Type B pancreatic cell (in vitro differentiated cells): ENCODE measurements around the gene TRANK1. TPM values are rescaled to one million over a fixed set of nuclear protein-coding genes. Genes with fewer than 3 reads are reported as not detected.

Source experiments
- DNase-seq: peaks from one replicate; pipeline ENCODE4 v3.0.0; 2021; ENCODE audit warnings: mixed read lengths; ENCODE audit not compliant: unreplicated experiment; ENCODE audit errors: extremely low spot score
- H3K27ac Mint-ChIP-seq: 2 replicates; pipeline ENCODE4 v1.8.0; 2021; ENCODE audit warnings: mild to moderate bottlenecking, mixed read lengths
- H3K27me3 Mint-ChIP-seq: 2 replicates; pipeline ENCODE4 v1.8.0; 2021; ENCODE audit warnings: mixed read lengths
- H3K36me3 Mint-ChIP-seq: 2 replicates; pipeline ENCODE4 v1.8.0; 2021; ENCODE audit warnings: mixed read lengths
- H3K4me1 Mint-ChIP-seq: one replicate; pipeline ENCODE4 v1.8.0; 2021; ENCODE audit warnings: mixed read lengths; ENCODE audit not compliant: unreplicated experiment
- H3K4me3 Mint-ChIP-seq: 2 replicates; pipeline ENCODE4 v1.8.0; 2021; ENCODE audit warnings: mild to moderate bottlenecking, mixed read lengths
- H3K9me3 Mint-ChIP-seq: 2 replicates; pipeline ENCODE4 v1.8.0; 2021; ENCODE audit warnings: mixed read lengths
- CTCF ChIP-seq: fragments of 200-600 bp; sonication (generic); conservative IDR thresholded peaks from 2 replicates; pipeline ENCODE4 v1.5.0; 2021; ENCODE audit warnings: antibody characterized with exemption, mild to moderate bottlenecking
- total RNA-seq: library from RNA; stranded (reverse); gene quantifications from 2 replicates; pipeline ENCODE4 v1.2.1, GENCODE V29; 2021; ENCODE audit warnings: low replicate concordance

TRANK1 gene
- total RNA-seq, 1 donor from 2014 or later: 18.0 TPM

DNA sequence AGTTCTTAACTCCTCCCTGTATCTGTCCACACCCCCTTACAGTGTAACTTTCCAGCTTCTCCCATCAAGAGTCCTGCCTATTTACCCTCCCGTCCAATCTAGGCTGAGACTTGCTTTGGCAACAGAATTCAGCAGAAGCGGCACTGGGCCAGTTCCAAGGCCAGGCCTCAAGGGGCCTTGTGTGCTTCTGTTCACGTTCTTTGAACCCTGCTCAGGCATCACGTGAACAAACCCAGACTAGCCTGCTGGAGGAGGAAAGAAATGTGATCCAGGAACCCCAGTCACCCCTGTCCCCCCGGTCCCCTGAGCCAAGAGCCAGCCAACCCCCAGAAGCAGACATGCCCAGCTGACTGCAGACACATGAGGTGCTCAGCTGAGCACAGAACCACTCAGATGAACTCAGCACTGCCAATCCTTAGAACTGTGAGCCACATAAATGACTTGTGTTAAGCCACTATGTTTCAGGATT lies 104.4 kb downstream of the TRANK1 start:
- Mint-ChIP-seq H3K9me3 (peaks cover 5% of the 10 kb centered on the region), H3K4me3 (no peak overlapping the region), H3K27ac (no peak overlapping the region), H3K4me1 (no peaks in the 10 kb centered on the region), H3K36me3 (peaks cover 24% of the 10 kb centered on the region), H3K27me3 (no peaks in the 10 kb centered on the region)
- DNase-seq: no peak
- no peak for TF ChIP-seq CTCF

DNA sequence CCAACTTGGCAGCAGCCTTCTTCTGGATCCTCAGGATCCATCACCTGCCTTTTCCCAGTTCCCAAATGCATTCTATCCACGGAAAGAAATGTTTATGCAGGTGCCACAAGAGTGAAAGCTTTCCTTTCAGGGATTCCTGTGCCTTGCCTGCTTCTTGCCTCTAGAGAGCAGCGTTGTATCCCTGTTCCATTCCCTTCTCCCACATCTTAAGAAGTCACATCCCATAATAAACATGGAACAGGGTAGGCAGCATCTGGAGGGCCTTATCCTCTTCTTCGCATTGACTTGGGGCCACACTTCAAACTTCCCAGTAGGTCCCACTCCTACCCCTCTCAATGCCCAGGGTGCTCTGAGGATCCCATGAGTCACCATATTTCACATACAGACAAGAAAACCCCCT lies 107.8 kb downstream of the TRANK1 start:
- peaks cover 20% of the 10 kb centered on the region for H3K36me3 Mint-ChIP-seq
- no peak overlapping the region for H3K27ac Mint-ChIP-seq
- H3K4me3 Mint-ChIP-seq: no peak overlapping the region
- H3K4me1 Mint-ChIP-seq: peaks cover 5% of the 10 kb centered on the region
- TF ChIP-seq CTCF: no peak
- H3K9me3 Mint-ChIP-seq: no peaks in the 10 kb centered on the region
- H3K27me3 Mint-ChIP-seq: no peaks in the 10 kb centered on the region
- DNase-seq: no peak

DNA sequence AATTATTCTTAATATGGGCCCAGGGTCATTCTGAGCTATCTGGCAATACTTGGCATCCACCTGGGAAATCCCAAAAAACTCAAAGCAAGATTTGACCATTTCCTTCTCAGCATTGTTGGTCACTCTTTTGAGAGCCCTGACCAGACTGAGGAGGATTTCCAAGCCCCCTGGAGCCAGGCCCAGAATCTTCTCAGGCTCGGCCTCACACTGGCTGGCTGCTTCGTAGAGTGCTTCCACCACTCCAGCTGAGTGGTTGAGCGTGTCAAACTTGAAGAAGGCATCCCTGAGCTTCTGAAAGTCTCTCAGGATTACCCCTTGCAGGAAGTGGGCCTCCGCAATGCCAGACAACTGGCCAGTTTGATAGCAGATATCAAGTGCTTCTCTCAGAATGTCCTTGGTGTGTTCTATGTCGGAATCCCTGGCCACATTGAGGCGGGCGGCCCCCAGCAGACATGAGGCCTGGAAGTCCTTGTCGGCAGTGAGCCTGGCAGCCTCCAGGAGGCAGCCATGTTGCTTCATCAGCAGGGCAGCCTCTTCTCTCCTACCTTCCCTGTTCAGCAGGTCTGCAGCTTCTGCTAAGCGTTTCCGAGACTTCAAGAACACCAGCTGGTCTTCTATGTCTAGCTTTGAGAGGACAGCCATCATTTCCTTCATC lies 111.6 kb downstream of the TRANK1 start:
- no peak for DNase-seq
- TF ChIP-seq CTCF: no peak
- Mint-ChIP-seq H3K4me3 (no peak overlapping the region), H3K4me1 (peaks cover 5% of the 10 kb centered on the region), H3K9me3 (no peaks in the 10 kb centered on the region), H3K27me3 (no peaks in the 10 kb centered on the region), H3K36me3 (peaks cover 11% of the 10 kb centered on the region), H3K27ac (no peak overlapping the region)

DNA sequence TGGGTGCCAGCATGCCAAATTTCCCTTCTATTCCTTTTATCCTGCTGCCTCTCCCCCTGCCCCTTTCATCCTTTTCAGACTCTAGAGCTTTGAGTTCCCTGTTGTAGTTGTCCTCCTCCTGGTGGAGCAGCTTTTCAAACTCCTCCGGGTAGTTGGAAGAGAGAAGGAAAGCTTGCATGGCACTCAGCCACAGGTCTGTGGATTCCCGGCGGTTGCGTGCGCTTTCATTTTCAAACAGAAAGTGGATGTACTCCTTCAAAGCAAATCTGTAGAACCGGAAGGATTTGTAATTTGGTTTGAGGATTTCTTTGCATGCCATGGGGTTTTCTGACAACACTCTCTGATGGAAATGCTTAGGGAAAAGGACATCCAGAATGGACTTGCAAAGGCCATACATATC lies 112.4 kb downstream of the TRANK1 start:
- Mint-ChIP-seq H3K27me3 (no peaks in the 10 kb centered on the region), H3K4me3 (no peak overlapping the region), H3K4me1 (peaks cover 5% of the 10 kb centered on the region), H3K9me3 (no peaks in the 10 kb centered on the region), H3K36me3 (peaks cover 11% of the 10 kb centered on the region), H3K27ac (no peak overlapping the region)
- no peak for DNase-seq
- no peak for TF ChIP-seq CTCF

DNA sequence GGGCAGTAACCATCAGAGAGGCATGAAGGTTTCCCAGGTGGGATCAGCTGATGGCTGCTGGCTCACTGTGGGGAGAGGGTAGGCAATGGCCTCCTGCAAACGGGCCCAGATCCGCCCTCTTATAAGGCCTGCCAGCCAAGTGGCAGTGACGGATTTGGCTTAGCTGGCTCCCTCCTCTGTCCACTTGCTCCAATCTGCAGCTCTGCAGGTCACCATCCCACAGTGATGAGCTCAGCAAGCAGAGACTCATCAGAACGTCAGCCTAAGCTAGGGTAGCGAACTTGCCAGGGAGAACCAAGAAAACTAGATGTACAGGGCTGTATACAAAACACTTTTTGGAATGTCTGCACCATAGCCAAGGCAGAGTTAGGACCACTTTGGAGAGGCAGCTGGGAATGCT lies 117.7 kb downstream of the TRANK1 start:
- no peak for DNase-seq
- H3K36me3 Mint-ChIP-seq: peaks cover 5% of the 10 kb centered on the region
- no peaks in the 10 kb centered on the region for H3K4me1 Mint-ChIP-seq
- H3K4me3 Mint-ChIP-seq: no peak overlapping the region
- H3K27ac Mint-ChIP-seq: no peak overlapping the region
- no peaks in the 10 kb centered on the region for H3K9me3 Mint-ChIP-seq
- no peak for TF ChIP-seq CTCF
- no peaks in the 10 kb centered on the region for H3K27me3 Mint-ChIP-seq
